Liver (tissue), 9 donors: ENCODE results near the gene BEX1. TPM values are rescaled to one million over a fixed set of nuclear protein-coding genes. Genes with fewer than 3 reads are reported as not detected.
A peak's percentile ranks its signal among the peaks of the same experiment; 100 is the strongest.
"Not testable (repeated sequence)": the region's sequence is repeated elsewhere in the genome, so short reads cannot be mapped to it uniquely, and the experiment has no call there.

Experiments used
- DNase-seq: peaks from one replicate; pipeline ENCODE4 v3.0.0-alpha.2; 2017; ENCODE audit warnings: low spot score
- H3K27ac ChIP-seq, 2 donors: one replicate each; pipeline ENCODE4 v1.7.0; 2013; ENCODE audit warnings: inconsistent platforms in 2 of 2, low read length in 2 of 2, control low read depth in 1 of 2, low read depth in 1 of 2, mild to moderate bottlenecking in 1 of 2
- H3K27me3 ChIP-seq, 4 donors: one replicate each; pipeline versions ENCODE4 v1.6.1 to v1.7.0; 2013; ENCODE audit warnings: low read length in 3 of 4, inconsistent platforms in 1 of 4, mild to moderate bottlenecking in 1 of 4, moderate library complexity in 1 of 4; ENCODE audit not compliant: control insufficient read depth in 4 of 4, insufficient read depth in 4 of 4
- H3K36me3 ChIP-seq, 4 donors: one replicate each; pipeline versions ENCODE4 v1.6.1 to v1.7.0; 2013; ENCODE audit warnings: low read length in 3 of 4, mild to moderate bottlenecking in 3 of 4, low read depth in 1 of 4, moderate library complexity in 1 of 4; ENCODE audit not compliant: control insufficient read depth in 4 of 4, insufficient read depth in 3 of 4
- H3K4me1 ChIP-seq, 4 donors: one replicate each; pipeline versions ENCODE4 v1.6.1 to v1.7.0; 2013; ENCODE audit warnings: low read length in 3 of 4, mild to moderate bottlenecking in 3 of 4, moderate library complexity in 1 of 4; ENCODE audit not compliant: control insufficient read depth in 4 of 4, insufficient read depth in 4 of 4
- H3K4me3 ChIP-seq, 3 donors: one replicate each; pipeline versions ENCODE4 v1.6.1 to v1.7.0; 2013; ENCODE audit warnings: low read length in 3 of 3, control low read depth in 1 of 3, low read depth in 1 of 3, mild to moderate bottlenecking in 1 of 3
- H3K9ac ChIP-seq, 2 donors: one replicate each; pipeline ENCODE4 v1.7.0; 2013; ENCODE audit warnings: low read length in 2 of 2, mild to moderate bottlenecking in 2 of 2, moderate library complexity in 2 of 2, control low read depth in 1 of 2, low read depth in 1 of 2
- H3K9me3 ChIP-seq, 4 donors: one replicate each; pipeline versions ENCODE4 v1.6.1 to v1.7.0; 2013; ENCODE audit warnings: low read length in 3 of 4; ENCODE audit not compliant: control insufficient read depth in 4 of 4
- ATF3 ChIP-seq: IDR thresholded peaks from 2 replicates; pipeline ENCODE4 v1.6.1; 2016; ENCODE audit warnings: antibody characterized with exemption
- CTCF ChIP-seq: fragments of 150-350 bp; IDR thresholded peaks from 2 replicates; pipeline ENCODE4 v1.5.1; 2017; ENCODE audit warnings: improper control_type of control experiment, low read depth, low read length; ENCODE audit not compliant: missing input control
- EGR1 ChIP-seq, 2 donors: IDR thresholded peaks; 2 replicates each; pipeline ENCODE4 v1.6.1; 2016 to 2018; ENCODE audit warnings: antibody characterized with exemption in 2 of 2, low read depth in 2 of 2
- FOXA1 ChIP-seq: IDR thresholded peaks from 2 replicates; pipeline ENCODE4 v1.6.1; 2016; ENCODE audit warnings: antibody characterized with exemption
- FOXA2 ChIP-seq: IDR thresholded peaks from 2 replicates; pipeline ENCODE4 v1.6.1; 2016; ENCODE audit warnings: antibody characterized with exemption
- GABPA ChIP-seq, 2 donors: IDR thresholded peaks in 1 of 2; conservative IDR thresholded peaks in 1 of 2; 2 replicates each; pipeline ENCODE4 v1.6.1; 2016; ENCODE audit warnings: antibody characterized with exemption in 2 of 2, mild to moderate bottlenecking in 1 of 2, moderate library complexity in 1 of 2
- HNF4A ChIP-seq, 2 donors: conservative IDR thresholded peaks; 2 replicates each; pipeline ENCODE4 v1.6.1; 2016; ENCODE audit warnings: antibody characterized with exemption in 2 of 2, mild to moderate bottlenecking in 2 of 2
- HNF4G ChIP-seq: IDR thresholded peaks from 2 replicates; pipeline ENCODE4 v1.6.1; 2016; ENCODE audit warnings: antibody characterized with exemption
- JUND ChIP-seq, 2 donors: IDR thresholded peaks; 2 replicates each; pipeline ENCODE4 v1.6.1; 2016; ENCODE audit warnings: antibody characterized with exemption in 2 of 2
- NR2F2 ChIP-seq: IDR thresholded peaks from 2 replicates; pipeline ENCODE4 v1.6.1; 2016; ENCODE audit warnings: antibody characterized with exemption
- RAD21 ChIP-seq, 2 donors: IDR thresholded peaks; 2 replicates each; pipeline ENCODE4 v1.6.1; 2016; ENCODE audit warnings: antibody characterized with exemption in 2 of 2, mild to moderate bottlenecking in 2 of 2
- REST ChIP-seq: IDR thresholded peaks from 2 replicates; pipeline ENCODE4 v1.6.1; 2016; ENCODE audit warnings: antibody characterized with exemption, mild to moderate bottlenecking
- RXRA ChIP-seq, 2 donors: IDR thresholded peaks; 2 replicates each; pipeline ENCODE4 v1.6.1; 2017 to 2018; ENCODE audit warnings: antibody characterized with exemption in 2 of 2, mild to moderate bottlenecking in 1 of 2
- SP1 ChIP-seq: IDR thresholded peaks from 2 replicates; pipeline ENCODE4 v1.6.1; 2018; ENCODE audit warnings: antibody characterized with exemption, mild to moderate bottlenecking
- TAF1 ChIP-seq: conservative IDR thresholded peaks from 2 replicates; pipeline ENCODE4 v1.6.1; 2016; ENCODE audit warnings: antibody characterized with exemption, mild to moderate bottlenecking
- YY1 ChIP-seq: IDR thresholded peaks from 2 replicates; pipeline ENCODE4 v1.6.1; 2016; ENCODE audit warnings: antibody characterized with exemption, mild to moderate bottlenecking
- ZBTB33 ChIP-seq: IDR thresholded peaks from 2 replicates; pipeline ENCODE4 v1.6.1; 2016; ENCODE audit warnings: antibody characterized with exemption
- WGBS: extraction: QIAGEN DNeasy Blood & Tissue Kit; methylation state at CpG from one replicate; pipeline ENCODE4 v1.1.7; 2013; 5-methylcytosine and 5-hydroxymethylcytosine counted together
- polyA plus RNA-seq, 2 donors: library from polyadenylated mRNA; stranded (reverse) in 1 of 2; unstranded in 1 of 2; fragments of 200-250 nt in 1 of 2; fragments of >200 nt in 1 of 2; fragmentation: Nextera tagmentation in 1 of 2; extraction: Ambion mirVana in 1 of 2; gene quantifications; one replicate each; pipeline versions ENCODE4 v1.2.1 to v1.2.3, GENCODE V29; 2013 to 2015
- total RNA-seq, 2 donors: library from RNA; depleted of rRNA; stranded (reverse); fragments of >200 nt; gene quantifications; one replicate each; pipeline ENCODE4 v1.2.3, GENCODE V29; 2014
- donor health status: healthy.
- donor health status: healthy.
- donor health status: healthy.
- donor health status: healthy.
- donor health status: healthy.

The BEX1 gene
- total RNA-seq (10 to 100 TPM in 1 of 2 donors, under 1 TPM in 1; 0.75 to 84.0 TPM), polyA plus RNA-seq (1 to 10 TPM; 2.0 to 4.1 TPM)

- TF ChIP-seq JUND (IDR thresholded peaks at IDR 0.05) (no peak), REST (no peak), CTCF (no peak), FOXA1 (no peak), HNF4G (no peak), HNF4A (conservative IDR thresholded peaks at IDR 0.05) (no peak), ZBTB33 (no peak), SP1 (no peak), NR2F2 (no peak), ATF3 (no peak), FOXA2 (no peak), TAF1 (no peak), RAD21 (IDR thresholded peaks at IDR 0.05) (no peak), RXRA (IDR thresholded peaks at IDR 0.05) (no peak), YY1 (no peak), GABPA (IDR thresholded peaks at IDR 0.05 in 1 of 2, conservative IDR thresholded peaks at IDR 0.05 in 1 of 2) (no peak), EGR1 (IDR thresholded peaks at IDR 0.05; ENCODE audit: low read depth in 2 of 2) (no peak)
- Histone ChIP-seq H3K9ac (no peak within 1 kb of the TSS), H3K4me3 (peak within 1 kb of the TSS in 1 of 3 donors; percentile 45), H3K9me3 (no peaks in the 10 kb centered on the region), H3K4me1 (peaks cover 0 to 2% (median 0%) of the 10 kb centered on the region in 4 donors), H3K27me3 (no peaks in the 10 kb centered on the region), H3K27ac (no peak within 1 kb of the TSS), H3K36me3 (no peaks in the 10 kb centered on the region)
- peak; percentile 53 for DNase-seq
- 5% methylated on average over 39 of the region's 39 CpGs for WGBS
Observed at GRCh38 chrX:103063918-103064434, at the start of gene BEX1. BEX1 (minus strand) TSS chrX:103064171; CDS start chrX:103063274, 897 bp downstream.

GRCh38 chrX:103109497-103109896, 45.5 kb upstream of the BEX1 start:
- not testable (repeated sequence) for DNase-seq, H3K4me1 ChIP-seq, H3K36me3 ChIP-seq, H3K4me3 ChIP-seq, H3K9me3 ChIP-seq, H3K27ac ChIP-seq, H3K27me3 ChIP-seq, H3K9ac ChIP-seq
- 79% methylated on average over 6 of the region's 6 CpGs for WGBS
